Cardiac fibroblast (primary cell): ENCODE measurements around the gene FAM114A1.
"Not testable (repeated sequence)": the region's sequence is repeated elsewhere in the genome, so short reads cannot be mapped to it uniquely, and the experiment has no call there.

Experiments
- DNase-seq, 2 donors: peaks; one replicate each; pipeline versions ENCODE4 v3.0.0 to v3.0.0-alpha.2; 2010; ENCODE audit warnings: low read depth in 2 of 2
- H3K4me3 ChIP-seq, 2 donors: replicated peaks in 1 of 2; 1 replicate in 1 of 2; 2 replicates in 1 of 2; pipeline ENCODE4 v1.5.1; 2011; ENCODE audit warnings: low read depth in 2 of 2, low read length in 2 of 2, mild to moderate bottlenecking in 2 of 2, moderate library complexity in 1 of 2
- TF ChIP-seq, protein P1 (sequence below): IDR thresholded peaks from one replicate; pipeline ENCODE4 v1.5.1; 2011; ENCODE audit warnings: low read depth, mild to moderate bottlenecking, low read length, inconsistent platforms

FAM114A1 gene

DNA sequence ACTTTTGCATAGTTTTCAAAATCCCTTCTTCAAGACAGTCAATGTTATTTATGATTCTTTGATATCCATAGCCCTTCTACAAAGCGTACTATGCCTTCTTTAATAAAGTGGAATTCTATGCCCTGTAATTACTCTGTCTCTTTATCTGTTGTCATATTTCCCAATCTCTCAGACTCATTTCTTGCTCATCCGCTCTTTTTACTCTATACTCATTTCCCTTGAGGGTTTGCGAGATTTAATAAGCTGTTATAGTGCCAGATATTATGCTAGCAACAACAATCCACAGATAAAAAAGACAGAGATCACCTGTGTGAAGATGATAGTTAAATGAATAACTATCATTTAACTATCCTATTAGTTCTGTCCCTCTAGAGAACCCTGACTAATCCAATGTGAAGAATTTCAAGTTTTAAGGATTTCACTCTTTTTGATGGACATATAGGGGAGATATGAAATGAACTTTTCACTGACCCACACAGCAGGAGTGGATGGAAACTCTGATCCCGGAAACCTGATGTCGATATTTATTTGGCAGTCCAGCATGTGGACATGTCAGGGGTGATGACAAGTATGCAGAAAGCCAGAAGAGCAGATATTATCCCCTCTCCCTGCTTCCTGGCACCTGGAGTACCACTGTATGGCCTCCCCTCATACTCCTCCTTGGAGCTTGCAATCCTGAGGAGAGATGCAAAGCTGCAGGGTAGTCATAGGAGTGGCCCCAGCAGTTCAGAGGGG, 114.9 kb downstream of the FAM114A1 start:
- TF ChIP-seq, protein P1, sequence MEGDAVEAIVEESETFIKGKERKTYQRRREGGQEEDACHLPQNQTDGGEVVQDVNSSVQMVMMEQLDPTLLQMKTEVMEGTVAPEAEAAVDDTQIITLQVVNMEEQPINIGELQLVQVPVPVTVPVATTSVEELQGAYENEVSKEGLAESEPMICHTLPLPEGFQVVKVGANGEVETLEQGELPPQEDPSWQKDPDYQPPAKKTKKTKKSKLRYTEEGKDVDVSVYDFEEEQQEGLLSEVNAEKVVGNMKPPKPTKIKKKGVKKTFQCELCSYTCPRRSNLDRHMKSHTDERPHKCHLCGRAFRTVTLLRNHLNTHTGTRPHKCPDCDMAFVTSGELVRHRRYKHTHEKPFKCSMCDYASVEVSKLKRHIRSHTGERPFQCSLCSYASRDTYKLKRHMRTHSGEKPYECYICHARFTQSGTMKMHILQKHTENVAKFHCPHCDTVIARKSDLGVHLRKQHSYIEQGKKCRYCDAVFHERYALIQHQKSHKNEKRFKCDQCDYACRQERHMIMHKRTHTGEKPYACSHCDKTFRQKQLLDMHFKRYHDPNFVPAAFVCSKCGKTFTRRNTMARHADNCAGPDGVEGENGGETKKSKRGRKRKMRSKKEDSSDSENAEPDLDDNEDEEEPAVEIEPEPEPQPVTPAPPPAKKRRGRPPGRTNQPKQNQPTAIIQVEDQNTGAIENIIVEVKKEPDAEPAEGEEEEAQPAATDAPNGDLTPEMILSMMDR = no peak
- peak; percentile 33 to 86 for DNase-seq
- no peak overlapping the region for H3K4me3 ChIP-seq

DNA sequence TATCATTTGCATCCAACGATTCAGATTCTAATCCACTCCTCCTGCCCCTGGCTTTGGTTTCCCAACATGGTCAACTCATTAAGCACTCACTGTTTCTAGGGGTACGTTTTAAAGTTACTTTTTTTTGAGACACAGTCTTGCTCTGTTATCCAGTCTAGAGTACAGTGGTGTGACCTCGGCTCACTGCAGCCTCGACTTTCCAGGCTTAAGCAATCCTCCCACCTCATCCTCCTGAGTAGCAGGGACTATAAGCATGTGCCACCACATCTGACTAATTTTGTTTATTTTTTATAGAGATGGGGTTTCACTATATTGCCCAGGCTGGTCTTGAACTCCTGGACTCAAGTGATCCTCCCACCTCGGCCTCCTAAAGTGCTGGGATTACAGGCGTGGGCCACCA, 115.7 kb downstream of the FAM114A1 start:
- DNase-seq = peak in 1 of 2 donors; percentile 44
- TF ChIP-seq, protein P1 = no peak
- no peak overlapping the region for H3K4me3 ChIP-seq

DNA sequence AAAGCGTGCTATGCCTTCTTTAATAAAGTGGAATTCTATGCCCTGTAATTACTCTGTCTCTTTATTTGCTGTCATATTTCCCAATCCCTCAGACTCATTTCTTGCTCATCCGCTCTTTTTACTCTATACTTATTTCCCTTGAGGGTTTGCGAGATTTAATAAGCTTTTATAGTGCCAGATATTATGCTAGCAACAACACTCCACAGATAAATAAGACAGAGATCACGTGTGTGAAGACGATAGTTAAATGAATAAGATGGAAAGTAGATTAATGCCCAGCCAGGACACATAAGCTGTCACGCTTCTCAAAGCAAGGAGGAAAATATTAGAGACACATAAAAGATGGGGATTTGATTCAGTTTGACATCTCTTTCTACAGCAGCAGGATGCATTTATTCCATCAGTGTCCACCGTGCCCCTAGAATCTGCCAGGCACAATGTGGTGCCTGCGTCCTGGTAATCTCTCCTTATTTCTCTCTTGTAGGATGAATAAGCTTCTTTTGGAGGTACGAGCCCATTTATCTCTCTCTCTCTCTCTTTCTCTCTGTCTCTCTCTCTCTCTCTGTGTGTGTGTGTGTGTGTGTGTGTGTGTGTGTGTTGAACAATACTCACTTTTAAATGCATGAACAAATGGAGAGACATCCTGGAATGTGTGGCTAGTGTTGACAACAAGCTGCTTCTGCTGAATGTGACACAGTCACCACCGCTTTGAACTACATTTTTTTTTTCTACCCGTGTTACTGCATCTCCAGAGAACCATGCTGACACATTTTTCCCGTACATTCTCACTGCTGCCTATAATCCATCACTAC, 116.4 kb downstream of the FAM114A1 start:
- no peak overlapping the region for H3K4me3 ChIP-seq
- DNase-seq = peak; percentile 26 to 70
- TF ChIP-seq, protein P1 = no peak

DNA sequence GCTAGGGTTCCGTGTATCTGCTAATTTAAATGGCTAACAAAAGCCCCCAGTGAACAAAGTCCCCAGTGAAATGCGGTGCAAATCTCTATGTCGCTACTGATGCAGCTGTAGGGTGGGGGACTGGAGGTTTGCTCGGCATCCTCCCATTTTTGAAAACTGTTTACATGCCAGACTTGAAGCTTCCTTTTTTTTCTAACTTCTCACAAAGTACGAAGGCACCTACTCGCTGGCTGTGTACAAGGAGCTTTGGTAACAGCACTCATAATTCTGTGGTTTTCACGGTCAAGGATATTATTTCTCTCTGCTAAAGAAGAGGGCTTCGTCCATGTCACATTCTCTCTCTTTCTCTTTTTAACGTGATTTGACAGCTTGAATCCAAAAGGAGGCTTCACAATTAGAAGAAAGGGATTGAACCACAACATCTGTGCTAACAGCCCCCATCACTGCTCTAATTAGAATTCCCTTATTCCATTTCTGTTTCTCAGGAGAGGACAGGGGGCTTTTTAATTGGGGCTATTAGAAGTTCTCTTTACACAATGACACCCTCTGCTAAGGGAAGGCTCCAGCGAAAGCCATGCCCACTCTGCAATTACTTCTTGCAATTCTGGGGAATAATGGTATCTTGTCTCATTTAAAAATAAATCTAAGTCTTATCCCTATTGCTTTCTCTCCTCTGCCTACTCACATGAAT, 117.9 kb downstream of the FAM114A1 start:
- DNase-seq = no peak
- TF ChIP-seq, protein P1 = no peak
- H3K4me3 ChIP-seq = no peak overlapping the region

DNA sequence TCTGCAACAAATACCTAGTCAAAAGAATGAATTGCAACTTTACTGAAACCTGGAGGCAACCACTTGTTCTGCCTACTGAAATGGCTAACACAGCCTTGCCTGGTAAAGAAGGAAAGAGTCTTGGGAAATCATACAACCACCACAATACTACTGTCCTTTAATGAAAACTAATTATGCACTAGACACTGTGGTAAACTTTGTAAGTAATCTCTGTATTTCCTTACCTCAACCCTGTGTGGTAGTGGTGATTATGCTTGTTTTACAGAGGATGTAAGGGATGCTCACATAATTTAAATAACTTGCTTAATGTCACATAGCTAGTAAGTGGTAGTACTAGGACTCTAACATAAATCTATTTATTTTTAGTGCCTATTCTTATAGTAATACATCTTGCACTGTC, 119.9 kb downstream of the FAM114A1 start:
- DNase-seq = no peak
- H3K4me3 ChIP-seq = no peak overlapping the region
- TF ChIP-seq, protein P1 = no peak

DNA sequence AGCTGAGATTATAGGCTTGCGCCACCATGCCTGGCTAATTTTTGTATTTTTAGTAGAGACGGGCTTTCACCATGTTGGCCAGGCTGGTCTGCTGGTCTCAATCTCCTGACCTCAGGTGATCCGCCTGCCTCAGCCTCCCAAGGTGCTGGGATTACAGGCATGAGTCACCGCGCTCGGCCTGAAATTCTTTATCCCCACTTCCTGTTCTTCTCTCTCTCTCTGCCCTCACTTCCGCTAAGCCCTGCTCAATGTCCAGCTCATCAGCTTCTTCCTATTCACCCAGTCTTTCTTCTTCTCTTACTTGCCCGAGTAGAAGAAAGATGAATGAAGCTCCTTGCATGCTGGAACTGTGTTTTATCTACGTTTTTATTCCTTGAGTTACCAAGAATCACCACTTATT, 120.7 kb downstream of the FAM114A1 start:
- not testable (repeated sequence) for H3K4me3 ChIP-seq
- peak in 1 of 2 donors; percentile 45 for DNase-seq

DNA sequence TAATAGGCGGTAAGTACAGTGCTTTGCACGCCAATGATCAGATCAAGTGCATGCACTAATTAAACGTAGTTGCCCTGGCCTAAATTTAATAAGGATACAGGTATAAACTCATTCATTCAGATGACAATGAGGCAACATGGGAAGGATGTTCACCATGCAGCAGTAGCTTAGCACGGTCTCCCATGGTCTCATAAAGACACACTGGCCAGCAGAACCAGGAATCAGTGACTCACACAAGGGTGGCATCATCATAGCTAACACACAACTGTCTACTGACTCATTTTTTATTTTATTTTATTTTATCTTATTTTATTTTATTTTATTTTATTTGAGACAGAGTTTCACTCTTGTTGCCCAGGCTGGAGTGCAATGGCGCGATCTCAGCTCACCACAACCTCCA, 121.9 kb downstream of the FAM114A1 start:
- TF ChIP-seq, protein P1 = no peak
- peak in 1 of 2 donors; percentile 68 for DNase-seq
- no peak overlapping the region for H3K4me3 ChIP-seq
